T47D (cell line): ENCODE measurements around the gene SNX10.

Source experiments
- DNase-seq, 2 experiments: peaks; one replicate each; pipeline versions ENCODE4 v3.0.0 to v3.0.0-alpha.2; 2011 to 2012; ENCODE audit warnings: low read depth in 1 of 2, low spot score in 1 of 2
- JUND ChIP-seq: IDR thresholded peaks from 2 replicates; pipeline ENCODE4 v1.6.1; 2012; ENCODE audit warnings: low read depth
- in situ Hi-C: cut with HindIII; loops from 2 replicates; pipeline ENCODE4 v1.10.0; 2016; ENCODE audit warnings: low sequenced_read_pairs, low pct_unique_long_range_greater_than_20kb

Gene SNX10

GRCh38 chr7:26349005-26349915 lies 57.6 kb downstream of the SNX10 start:
- DNase-seq, result no peak
- in situ Hi-C loops, result no loop called here
- TF ChIP-seq JUND, result no peak

- no peak for TF ChIP-seq JUND
- DNase-seq, result no peak
- in situ Hi-C loops, result no loop called here
Measured at GRCh38 chr7:26351171-26351570, 59.5 kb downstream of the SNX10 start.

- TF ChIP-seq JUND, result no peak
- DNase-seq, result no peak
- in situ Hi-C loops, result no loop called here
Measured at GRCh38 chr7:26356229-26356628, 64.6 kb downstream of the SNX10 start.

- TF ChIP-seq JUND, result no peak
- DNase-seq, result no peak
- in situ Hi-C loops, result no loop called here
Measured at GRCh38 chr7:26356929-26357798, 65.5 kb downstream of the SNX10 start.

- in situ Hi-C loops, result no loop called here
- no peak for DNase-seq
- no peak for TF ChIP-seq JUND
Measured at GRCh38 chr7:26357799-26358151, 66.1 kb downstream of the SNX10 start.

GRCh38 chr7:26360650-26361049 lies 69.0 kb downstream of the SNX10 start:
- TF ChIP-seq JUND, result no peak
- DNase-seq, result no peak
- in situ Hi-C loops, result no loop called here

GRCh38 chr7:26361637-26362036 lies 70.0 kb downstream of the SNX10 start:
- TF ChIP-seq JUND, result peak; percentile 67
- peak in 1 of 2 experiments; percentile 74 for DNase-seq
- in situ Hi-C loops, result no loop called here

- no peak for TF ChIP-seq JUND
- DNase-seq, result peak in 1 of 2 experiments; percentile 81
- in situ Hi-C loops, result no loop called here
Measured at GRCh38 chr7:26363465-26363864, 71.8 kb downstream of the SNX10 start.

GRCh38 chr7:26365077-26365900 lies 73.6 kb downstream of the SNX10 start:
- in situ Hi-C loops, result no loop called here
- DNase-seq, result peak in 1 of 2 experiments; percentile 91
- no peak for TF ChIP-seq JUND

- no peak for DNase-seq
- in situ Hi-C loops, result no loop called here
- TF ChIP-seq JUND, result no peak
Measured at GRCh38 chr7:26365901-26366275, 74.2 kb downstream of the SNX10 start.

GRCh38 chr7:26367219-26367711 lies 75.6 kb downstream of the SNX10 start:
- in situ Hi-C loops, result no loop called here

GRCh38 chr7:26368542-26368941 lies 76.9 kb downstream of the SNX10 start:
- no peak for TF ChIP-seq JUND
- in situ Hi-C loops, result no loop called here
- peak in 1 of 2 experiments; percentile 58 for DNase-seq

More at GRCh38 chr7:26367219-26367711, 75.6 kb downstream of the SNX10 start:
- no peak for TF ChIP-seq JUND
- no peak for DNase-seq

GRCh38 chr7:26369593-26369992 lies 77.9 kb downstream of the SNX10 start:
- no peak for TF ChIP-seq JUND
- DNase-seq, result peak; percentile 79 to 81
- in situ Hi-C loops, result no loop called here
